GM18511 (cell line): ENCODE measurements around the gene PPP1R1A.
A peak's percentile ranks its signal among the peaks of the same experiment; 100 is the strongest.

Experiments used
- ATAC-seq: cut with Tn5 transposase; IDR thresholded peaks from one replicate; pipeline ENCODE4 v1.9.1; 2021; ENCODE audit warnings: mild to moderate bottlenecking, moderate library complexity; ENCODE audit not compliant: unreplicated experiment

PPP1R1A gene

GRCh38 chr12:54603872-54604271, 15.4 kb upstream of the PPP1R1A start:
- ATAC-seq = no peak

GRCh38 chr12:54603173-54603814, 14.8 kb upstream of the PPP1R1A start:
- ATAC-seq = peak; percentile 96

- no peak for ATAC-seq
Observed at GRCh38 chr12:54602661-54603060, 14.2 kb upstream of the PPP1R1A start.

GRCh38 chr12:54601841-54602240, 13.4 kb upstream of the PPP1R1A start:
- ATAC-seq = no peak

- ATAC-seq = no peak
Observed at GRCh38 chr12:54598970-54599369, 10.5 kb upstream of the PPP1R1A start.

GRCh38 chr12:54596526-54596946, 8.1 kb upstream of the PPP1R1A start:
- no peak for ATAC-seq

- ATAC-seq = no peak
Observed at GRCh38 chr12:54595471-54595870, 7.0 kb upstream of the PPP1R1A start.

GRCh38 chr12:54593725-54594124, 5.3 kb upstream of the PPP1R1A start:
- no peak for ATAC-seq

GRCh38 chr12:54593135-54593534, 4.7 kb upstream of the PPP1R1A start:
- no peak for ATAC-seq

- no peak for ATAC-seq
Observed at GRCh38 chr12:54592316-54592715, 3.9 kb upstream of the PPP1R1A start.

GRCh38 chr12:54590978-54591591, 2.6 kb upstream of the PPP1R1A start:
- no peak for ATAC-seq

- no peak for ATAC-seq
Observed at GRCh38 chr12:54589964-54590363, 1.5 kb upstream of the PPP1R1A start.

GRCh38 chr12:54588890-54589267, 420 bp upstream of the PPP1R1A start:
- no peak for ATAC-seq

- ATAC-seq = no peak
Observed at GRCh38 chr12:54587315-54587873, 1.1 kb downstream of the PPP1R1A start.

- no peak for ATAC-seq
Observed at GRCh38 chr12:54586620-54587019, 1.8 kb downstream of the PPP1R1A start.

GRCh38 chr12:54585243-54585642, 3.2 kb downstream of the PPP1R1A start:
- no peak for ATAC-seq

- ATAC-seq = no peak
Observed at GRCh38 chr12:54584128-54584527, 4.3 kb downstream of the PPP1R1A start.

GRCh38 chr12:54583726-54584125, 4.7 kb downstream of the PPP1R1A start:
- ATAC-seq = no peak

- no peak for ATAC-seq
Observed at GRCh38 chr12:54581412-54581811, 7.0 kb downstream of the PPP1R1A start.

- peak; percentile 98 for ATAC-seq
Observed at GRCh38 chr12:54579696-54580333, 8.6 kb downstream of the PPP1R1A start.

- peak; percentile 39 for ATAC-seq
Observed at GRCh38 chr12:54579258-54579657, 9.2 kb downstream of the PPP1R1A start.

GRCh38 chr12:54578778-54579177, 9.7 kb downstream of the PPP1R1A start:
- no peak for ATAC-seq
